Common myeloid progenitor, CD34-positive (primary cell): ENCODE data around the gene FLNC.
A peak's percentile ranks its signal among the peaks of the same experiment; 100 is the strongest.

Experiments
- CTCF ChIA-PET: fragments of 350-600 bp; sonication (Branson Sonifier 250); formaldehyde crosslinking; loops from one replicate; lab custom pipeline; 2021; ENCODE audit warnings: antibody characterized with exemption; lab: Charles Lee
- POLR2A ChIA-PET: fragments of 350-600 bp; sonication (Branson Sonifier 250); formaldehyde crosslinking; loops from one replicate; lab custom pipeline; 2021; ENCODE audit warnings: antibody characterized with exemption; lab: Charles Lee
- DNase-seq, 3 donors: peaks; one replicate each; pipeline versions ENCODE4 v3.0.0 to v3.0.0-alpha.2; 2013
- H3K27ac ChIP-seq, 2 experiments: 1 replicate in 1 of 2; 2 replicates in 1 of 2; pipeline ENCODE4 v1.7.0; 2013; ENCODE audit warnings: inconsistent platforms in 2 of 2, low read length in 2 of 2, mild to moderate bottlenecking in 2 of 2, low read depth in 1 of 2, moderate library complexity in 1 of 2; ENCODE audit not compliant: severe bottlenecking in 2 of 2, insufficient read depth in 1 of 2, poor library complexity in 1 of 2
- H3K27me3 ChIP-seq, 5 experiments: replicated peaks in 2 of 5; 1 replicate in 3 of 5; 2 replicates in 2 of 5; pipeline versions ENCODE4 v1.6.1 to v1.7.0; 2013; ENCODE audit warnings: low read length in 4 of 5, mild to moderate bottlenecking in 2 of 5, moderate library complexity in 2 of 5, inconsistent platforms in 1 of 5; ENCODE audit not compliant: insufficient read depth in 5 of 5, control insufficient read depth in 4 of 5
- H3K36me3 ChIP-seq, 4 experiments: 1 replicate in 2 of 4; 2 replicates in 2 of 4; pipeline versions ENCODE4 v1.6.1 to v1.7.0; 2013; ENCODE audit warnings: low read length in 3 of 4, control low read depth in 1 of 4, mild to moderate bottlenecking in 1 of 4; ENCODE audit not compliant: control insufficient read depth in 4 of 4, insufficient read depth in 4 of 4
- H3K4me1 ChIP-seq, 4 experiments: 1 replicate in 3 of 4; 2 replicates in 1 of 4; pipeline versions ENCODE4 v1.6.1 to v1.7.1; 2013; ENCODE audit warnings: low read length in 3 of 4, mild to moderate bottlenecking in 3 of 4, control low read depth in 1 of 4, inconsistent platforms in 1 of 4, moderate library complexity in 1 of 4; ENCODE audit not compliant: control insufficient read depth in 4 of 4, insufficient read depth in 4 of 4; ENCODE audit errors: control extremely low read depth in 1 of 4
- H3K4me3 ChIP-seq, 7 experiments: 1 replicate in 4 of 7; 2 replicates in 3 of 7; pipeline versions ENCODE4 v1.5.1 to v1.7.0; 2013; ENCODE audit warnings: mild to moderate bottlenecking in 7 of 7, low read length in 6 of 7, moderate library complexity in 6 of 7, inconsistent platforms in 2 of 7, low read depth in 2 of 7, control low read depth in 1 of 7; ENCODE audit not compliant: insufficient read depth in 4 of 7, control insufficient read depth in 1 of 7; ENCODE audit errors: extremely low read depth in 1 of 7
- H3K9me3 ChIP-seq, 5 experiments: 1 replicate in 4 of 5; 2 replicates in 1 of 5; pipeline versions ENCODE4 v1.6.1 to v1.7.1; 2013; ENCODE audit warnings: low read length in 4 of 5, mild to moderate bottlenecking in 2 of 5, inconsistent platforms in 1 of 5, low read depth in 1 of 5, moderate library complexity in 1 of 5; ENCODE audit not compliant: control insufficient read depth in 4 of 5, insufficient read depth in 2 of 5; ENCODE audit errors: control extremely low read depth in 1 of 5
- WGBS: methylation state at CpG from one replicate; pipeline ENCODE4 v1.1.5; 2013; ENCODE audit not compliant: insufficient coverage; 5-methylcytosine and 5-hydroxymethylcytosine counted together

FLNC gene

DNA sequence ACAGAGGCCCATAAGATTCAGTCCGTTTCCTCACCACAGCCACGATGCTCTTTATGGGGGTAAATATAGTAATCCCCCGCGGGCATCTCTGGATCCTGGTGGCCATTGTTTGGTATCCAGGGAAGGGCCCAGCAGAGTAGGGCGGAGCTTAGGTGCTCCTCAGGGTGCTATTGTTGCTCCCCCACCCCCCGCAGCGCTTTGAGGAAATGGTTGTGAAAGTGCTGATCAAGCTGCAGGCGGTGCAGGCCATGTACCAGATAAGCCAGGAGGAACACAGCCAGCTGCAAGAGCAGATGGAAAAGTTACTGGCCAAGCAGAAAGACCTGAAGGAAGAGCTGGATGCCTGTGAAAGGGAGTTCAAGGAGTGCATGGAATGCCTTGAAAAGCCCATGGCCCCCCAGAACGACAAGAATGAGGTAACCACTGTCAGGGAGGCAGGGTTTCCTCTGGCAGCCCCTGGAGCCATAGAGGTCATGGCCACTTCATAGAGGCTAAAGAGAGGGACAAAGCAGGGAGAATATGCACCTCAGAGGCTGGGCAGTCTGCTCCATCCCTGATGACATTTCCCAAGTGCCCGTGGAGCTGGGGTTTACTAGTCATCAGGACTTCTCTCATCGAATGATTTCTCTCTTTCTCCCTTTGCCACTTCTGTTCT is 17.6 kb upstream of the FLNC start:
- 53% methylated on average over 9 of the region's 11 CpGs for WGBS
- Histone ChIP-seq H3K27me3 (no peaks in the 10 kb centered on the region), H3K9me3 (no peaks in the 10 kb centered on the region), H3K4me3 (no peak overlapping the region), H3K36me3 (peaks cover 0 to 10% (median 3%) of the 10 kb centered on the region in 4 experiments), H3K27ac (no peak overlapping the region), H3K4me1 (peaks cover 0 to 11% (median 4%) of the 10 kb centered on the region in 4 experiments)
- peak in 2 of 3 donors; percentile 39 to 47 for DNase-seq
- POLR2A ChIA-PET: no interaction called here
- CTCF ChIA-PET: interaction anchor here (0.9 to 2.6 kb wide), 3 partner anchors 11 to 70 kb away, joined by 3 to 11 read pairs (median 4); no protein-coding TSS in a partner anchor

DNA sequence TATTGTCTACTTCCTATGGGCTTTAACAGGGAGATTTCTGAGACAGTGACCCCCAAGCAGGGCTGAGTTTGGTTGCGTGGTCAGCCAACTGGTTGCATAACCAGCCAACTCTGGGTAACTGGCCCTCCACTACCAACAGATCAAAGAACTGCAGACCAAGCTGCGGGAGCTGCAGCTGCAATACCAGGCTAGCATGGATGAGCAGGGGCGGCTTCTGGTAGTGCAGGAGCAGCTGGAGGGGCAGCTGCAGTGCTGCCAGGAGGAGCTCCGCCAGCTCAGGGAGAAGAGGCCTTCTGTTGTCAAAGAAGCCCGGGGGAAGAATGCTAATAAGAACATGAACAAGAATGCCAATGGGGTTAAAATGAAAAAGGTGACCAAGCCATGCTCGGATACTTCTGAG is 15.7 kb upstream of the FLNC start:
- Histone ChIP-seq H3K27me3 (no peaks in the 10 kb centered on the region), H3K4me3 (no peak overlapping the region), H3K9me3 (no peaks in the 10 kb centered on the region), H3K36me3 (peaks cover 0 to 10% (median 2%) of the 10 kb centered on the region in 4 experiments), H3K4me1 (peaks cover 0 to 11% (median 4%) of the 10 kb centered on the region in 4 experiments), H3K27ac (no peak overlapping the region)
- no peak for DNase-seq
- 95% methylated on average over 6 of the region's 6 CpGs for WGBS
- POLR2A ChIA-PET: no interaction called here
- CTCF ChIA-PET: interaction anchor here (1.9 kb wide), 1 partner anchor 11 kb away, joined by 5 read pairs; no protein-coding TSS in a partner anchor

DNA sequence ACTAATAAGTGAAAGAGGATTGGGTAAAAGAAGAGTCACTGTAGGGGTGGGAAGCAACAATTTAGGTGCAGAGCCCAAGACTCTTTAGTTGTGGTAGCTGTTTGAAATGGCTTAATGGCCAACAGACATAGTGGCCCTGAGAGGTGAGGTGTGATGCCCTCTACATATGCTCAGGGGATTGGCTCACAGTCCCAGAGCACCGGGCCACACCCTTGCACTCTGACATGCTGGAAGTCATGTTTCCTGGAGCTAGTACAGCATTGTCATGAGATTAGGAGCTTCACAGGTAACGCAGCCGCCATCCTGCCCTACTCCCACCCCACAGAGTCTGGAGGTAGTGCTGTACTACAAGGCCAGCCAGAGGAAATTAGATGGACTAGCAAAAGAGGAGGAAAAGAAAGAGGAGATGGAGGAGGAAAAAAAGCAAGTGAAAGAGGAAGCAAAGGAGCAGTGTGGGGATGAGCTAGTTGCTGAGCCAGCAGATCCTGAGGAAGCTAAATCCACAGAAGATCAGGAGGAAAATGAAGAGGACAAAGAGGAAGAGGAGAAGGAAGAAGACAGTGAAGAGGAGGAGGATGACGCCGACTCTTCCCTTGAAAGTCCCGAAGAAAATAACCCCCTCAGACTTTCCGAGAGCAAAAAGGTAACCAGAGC is 14.8 kb upstream of the FLNC start:
- Histone ChIP-seq H3K36me3 (peaks cover 0 to 3% (median 0%) of the 10 kb centered on the region in 4 experiments), H3K27ac (no peak overlapping the region), H3K9me3 (no peaks in the 10 kb centered on the region), H3K4me3 (no peak overlapping the region), H3K4me1 (peaks cover 0 to 11% (median 4%) of the 10 kb centered on the region in 4 experiments), H3K27me3 (no peaks in the 10 kb centered on the region)
- POLR2A ChIA-PET: interaction anchor here (0.7 kb wide), 1 partner anchor 1393 kb away, joined by 3 read pairs; no protein-coding TSS in a partner anchor
- CTCF ChIA-PET: interaction anchor here (1.0 to 1.9 kb wide), 2 partner anchors 10 to 16 kb away, joined by 3 to 5 read pairs; no protein-coding TSS in a partner anchor
- 100% methylated on average over 6 of the region's 7 CpGs for WGBS
- DNase-seq: no peak

DNA sequence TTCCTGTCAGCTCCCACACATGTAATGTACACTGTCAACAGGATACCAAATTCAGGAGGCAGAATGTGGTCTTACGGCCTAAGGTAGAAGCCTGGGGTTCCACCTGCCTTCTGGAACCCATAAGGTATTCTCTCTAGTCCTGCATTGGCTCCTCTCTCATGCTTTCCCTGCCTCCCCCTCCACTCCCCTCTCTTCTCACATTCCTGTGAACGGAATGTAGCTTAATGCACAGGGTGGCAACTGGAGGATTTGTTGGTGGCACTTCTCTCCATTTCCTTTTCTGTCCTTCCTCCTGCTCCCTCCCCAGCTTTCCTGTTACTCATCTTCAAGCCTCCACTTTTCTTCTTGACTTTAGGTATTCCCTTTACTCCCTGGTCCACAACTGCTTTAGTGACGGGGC is 11.5 kb upstream of the FLNC start:
- Histone ChIP-seq H3K4me1 (no peaks in the 10 kb centered on the region), H3K27me3 (peaks cover 0 to 2% (median 0%) of the 10 kb centered on the region in 5 experiments), H3K9me3 (no peaks in the 10 kb centered on the region), H3K36me3 (no peaks in the 10 kb centered on the region), H3K4me3 (no peak overlapping the region), H3K27ac (no peak overlapping the region)
- WGBS: 100% methylated on average over 2 of the region's 3 CpGs
- no peak for DNase-seq
- ChIA-PET POLR2A (no interaction called here), CTCF (interaction anchor here (1.2 to 1.5 kb wide), 2 partner anchors 12 to 16 kb away, joined by 3 to 4 read pairs; no protein-coding TSS in a partner anchor)

DNA sequence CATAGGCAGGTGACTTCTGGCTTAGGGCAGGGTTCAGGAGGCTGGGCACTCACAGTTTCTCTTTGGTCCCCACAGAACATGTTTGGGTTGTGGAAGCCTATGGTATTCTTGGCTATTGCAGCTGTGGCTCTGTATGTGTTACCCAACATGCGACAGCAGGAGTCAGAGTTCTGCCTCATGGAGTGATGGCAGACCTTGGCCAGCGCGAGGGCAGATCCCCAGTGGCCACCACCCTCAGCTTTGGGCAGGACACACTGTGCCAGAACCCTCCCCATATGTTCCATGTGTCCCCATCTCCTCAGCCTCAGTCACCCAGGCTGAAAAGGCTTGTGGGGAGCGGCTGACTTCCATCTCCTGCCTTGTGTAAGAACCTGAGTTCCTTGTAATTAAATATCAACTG is 8.5 kb upstream of the FLNC start:
- Histone ChIP-seq H3K4me1 (no peaks in the 10 kb centered on the region), H3K4me3 (no peak overlapping the region), H3K36me3 (no peaks in the 10 kb centered on the region), H3K27ac (no peak overlapping the region), H3K9me3 (no peaks in the 10 kb centered on the region), H3K27me3 (peaks cover 0 to 2% (median 0%) of the 10 kb centered on the region in 5 experiments)
- CTCF ChIA-PET: interaction anchor here (0.8 to 1.3 kb wide), 2 partner anchors 16 to 20 kb away, joined by 3 read pairs; no protein-coding TSS in a partner anchor
- no peak for DNase-seq
- POLR2A ChIA-PET: no interaction called here
- WGBS: 100% methylated on average over 3 of the region's 4 CpGs

DNA sequence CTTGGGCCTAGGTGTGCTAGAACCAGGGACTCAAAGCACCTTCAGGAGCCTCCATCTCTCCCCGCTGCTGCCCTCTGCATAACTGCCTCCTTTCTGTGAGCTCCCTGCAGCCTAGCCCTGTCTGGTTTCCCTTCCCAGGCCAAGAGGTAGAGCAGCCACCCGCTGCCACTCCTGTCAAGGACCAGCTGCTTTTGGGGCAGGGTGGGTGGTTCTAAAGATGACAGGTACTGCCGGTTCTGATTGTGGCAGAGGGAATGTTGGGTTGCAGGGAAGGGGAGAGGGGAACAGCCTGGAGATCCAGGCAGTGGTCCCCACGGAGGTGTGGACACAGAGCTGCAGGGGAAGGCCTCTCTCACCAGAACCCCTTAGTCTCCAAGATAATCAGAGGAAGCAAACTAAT is 3.7 kb upstream of the FLNC start:
- Histone ChIP-seq H3K4me3 (no peak overlapping the region), H3K27me3 (peaks cover 0 to 28% (median 6%) of the 10 kb centered on the region in 5 experiments), H3K27ac (no peak overlapping the region), H3K36me3 (no peaks in the 10 kb centered on the region), H3K9me3 (no peaks in the 10 kb centered on the region), H3K4me1 (peaks cover 0 to 22% (median 21%) of the 10 kb centered on the region in 4 experiments)
- DNase-seq: no peak
- ChIA-PET CTCF (interaction anchor here (0.6 to 1.0 kb wide), 3 partner anchors 15 to 446 kb away, joined by 3 read pairs; partner anchors contain the start of gene ATP6V1F), POLR2A (no interaction called here)
- 100% methylated on average over 3 of the region's 4 CpGs for WGBS

DNA sequence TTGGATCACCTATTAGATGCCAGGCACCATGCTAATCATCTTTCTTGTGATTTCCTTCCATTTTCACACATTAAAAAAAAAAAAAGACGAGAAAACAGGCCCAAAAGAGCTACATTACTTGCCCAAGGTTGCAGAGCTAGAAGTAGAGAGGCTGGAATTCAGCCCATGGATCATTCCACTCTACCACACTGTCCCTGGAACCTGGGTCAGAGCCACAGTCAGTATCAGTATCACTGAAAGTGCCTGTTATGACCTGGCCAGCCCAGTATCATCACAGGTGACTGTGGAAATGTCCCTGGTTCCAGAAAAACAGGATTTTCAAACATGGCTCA is 3.3 kb upstream of the FLNC start:
- no peak for DNase-seq
- Histone ChIP-seq H3K4me1 (peaks cover 0 to 26% (median 25%) of the 10 kb centered on the region in 4 experiments), H3K4me3 (no peak overlapping the region), H3K27me3 (peaks cover 0 to 28% (median 6%) of the 10 kb centered on the region in 5 experiments), H3K27ac (no peak overlapping the region), H3K36me3 (no peaks in the 10 kb centered on the region), H3K9me3 (no peaks in the 10 kb centered on the region)
- WGBS: no CpG with 5 or more reads among the region's 1 CpG
- CTCF ChIA-PET: interaction anchor here (0.6 to 1.0 kb wide), 5 partner anchors 15 to 445 kb away, joined by 3 read pairs; partner anchors contain the start of gene ATP6V1F
- POLR2A ChIA-PET: no interaction called here
